Uterus (tissue), 2 donors: ENCODE results near the gene COL4A2.

Experiments used
- CTCF ChIP-seq, 4 experiments: fragments of 200-600 bp in 2 of 4; fragments of 450-650 bp in 2 of 4; sonication (generic) in 2 of 4; IDR thresholded peaks; one replicate each; pipeline ENCODE4 v1.5.1; 2016 to 2019; ENCODE audit warnings: antibody characterized with exemption in 4 of 4, mild to moderate bottlenecking in 2 of 4, moderate library complexity in 1 of 4
- POLR2A ChIP-seq, 2 donors: fragments of 450-650 bp; IDR thresholded peaks; one replicate each; pipeline ENCODE4 v1.6.1; 2016; ENCODE audit warnings: antibody characterized with exemption in 2 of 2, mild to moderate bottlenecking in 1 of 2, moderate library complexity in 1 of 2

GRCh38 chr13:110294146-110294545 is 12.9 kb upstream of the COL4A2 start:
- no peak for TF ChIP-seq CTCF (IDR thresholded peaks at IDR 0.05)
- no peak for TF ChIP-seq POLR2A (IDR thresholded peaks at IDR 0.05)
